LNCAP (cell line): Measurements from ENCODE around the gene INSRR.

Source experiments
- TF ChIP-seq, protein P1 (sequence below): fragments of 450-650 bp; IDR thresholded peaks from 2 replicates; pipeline ENCODE4 v1.5.1; 2017; ENCODE audit warnings: mild to moderate bottlenecking

The INSRR gene

DNA sequence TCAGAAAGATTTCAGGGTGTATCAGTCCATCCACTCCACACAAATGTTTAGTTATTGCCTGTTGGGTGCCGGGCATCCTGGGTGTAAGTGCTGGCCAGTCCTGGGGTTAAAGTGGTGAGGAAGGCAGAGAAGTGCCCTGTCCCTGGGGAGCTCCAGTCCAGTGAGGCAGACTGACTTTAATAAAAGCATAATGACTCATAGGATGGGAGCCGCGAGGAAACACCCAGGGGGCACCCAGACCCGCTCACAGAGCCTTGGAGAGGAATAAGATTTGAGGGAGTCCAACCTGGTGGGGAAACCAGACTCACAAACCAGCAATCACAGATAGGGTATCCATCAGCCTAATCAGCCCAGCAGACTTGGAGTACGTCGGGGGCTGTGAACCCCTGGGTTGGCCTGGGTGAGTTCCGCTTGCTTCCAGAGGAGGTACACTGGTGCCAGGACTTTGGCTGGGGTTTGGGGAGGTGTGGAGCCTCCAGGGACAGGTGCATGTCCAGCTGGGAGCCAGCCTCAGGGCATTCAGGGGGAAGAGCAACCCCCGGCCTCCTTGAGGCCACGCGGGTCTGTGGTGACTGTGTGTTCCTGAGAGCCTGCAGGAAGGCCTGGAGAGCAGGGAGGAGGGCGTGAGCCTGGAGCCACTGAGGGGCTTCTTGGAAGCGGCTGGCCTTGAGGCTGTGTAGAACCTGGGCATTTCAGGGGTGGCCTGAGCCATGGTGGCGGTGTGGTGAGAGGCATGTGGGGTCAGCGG, 38.3 kb upstream of the INSRR start:
- TF ChIP-seq, protein P1, sequence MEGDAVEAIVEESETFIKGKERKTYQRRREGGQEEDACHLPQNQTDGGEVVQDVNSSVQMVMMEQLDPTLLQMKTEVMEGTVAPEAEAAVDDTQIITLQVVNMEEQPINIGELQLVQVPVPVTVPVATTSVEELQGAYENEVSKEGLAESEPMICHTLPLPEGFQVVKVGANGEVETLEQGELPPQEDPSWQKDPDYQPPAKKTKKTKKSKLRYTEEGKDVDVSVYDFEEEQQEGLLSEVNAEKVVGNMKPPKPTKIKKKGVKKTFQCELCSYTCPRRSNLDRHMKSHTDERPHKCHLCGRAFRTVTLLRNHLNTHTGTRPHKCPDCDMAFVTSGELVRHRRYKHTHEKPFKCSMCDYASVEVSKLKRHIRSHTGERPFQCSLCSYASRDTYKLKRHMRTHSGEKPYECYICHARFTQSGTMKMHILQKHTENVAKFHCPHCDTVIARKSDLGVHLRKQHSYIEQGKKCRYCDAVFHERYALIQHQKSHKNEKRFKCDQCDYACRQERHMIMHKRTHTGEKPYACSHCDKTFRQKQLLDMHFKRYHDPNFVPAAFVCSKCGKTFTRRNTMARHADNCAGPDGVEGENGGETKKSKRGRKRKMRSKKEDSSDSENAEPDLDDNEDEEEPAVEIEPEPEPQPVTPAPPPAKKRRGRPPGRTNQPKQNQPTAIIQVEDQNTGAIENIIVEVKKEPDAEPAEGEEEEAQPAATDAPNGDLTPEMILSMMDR: no peak

DNA sequence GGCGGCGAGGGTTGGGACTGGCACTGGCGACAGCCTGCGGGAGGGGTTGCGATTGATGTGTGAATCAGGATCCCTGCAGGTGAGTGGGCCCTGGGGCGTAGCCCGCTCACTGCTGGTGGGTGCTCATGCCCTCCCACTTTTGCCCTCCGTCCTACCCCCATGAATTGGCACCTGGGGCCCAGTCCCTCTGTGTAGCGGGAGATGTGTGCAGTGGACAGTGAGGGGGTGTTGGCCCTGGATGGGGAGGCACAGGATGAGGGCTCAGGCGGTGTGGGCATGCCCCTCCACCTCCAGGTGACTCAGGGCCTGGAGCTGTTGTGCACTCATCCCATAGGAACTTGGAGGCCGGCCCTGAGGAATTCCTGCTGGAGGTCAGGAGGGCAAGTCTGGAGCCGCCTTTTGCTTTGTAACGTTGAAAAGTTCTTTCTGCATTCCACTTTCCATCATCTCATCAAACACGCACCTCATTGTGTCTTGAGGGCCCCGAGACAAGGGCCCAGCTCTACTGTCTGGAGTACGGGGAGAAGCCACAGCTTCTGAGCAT, 37.6 kb upstream of the INSRR start:
- TF ChIP-seq, protein P1: no peak

GRCh38 chr1:156895927-156896326, 37.0 kb upstream of the INSRR start:
- TF ChIP-seq, protein P1: no peak

GRCh38 chr1:156895455-156895812, 36.5 kb upstream of the INSRR start:
- TF ChIP-seq, protein P1: no peak

GRCh38 chr1:156894711-156895454, 36.0 kb upstream of the INSRR start:
- TF ChIP-seq, protein P1: no peak

DNA sequence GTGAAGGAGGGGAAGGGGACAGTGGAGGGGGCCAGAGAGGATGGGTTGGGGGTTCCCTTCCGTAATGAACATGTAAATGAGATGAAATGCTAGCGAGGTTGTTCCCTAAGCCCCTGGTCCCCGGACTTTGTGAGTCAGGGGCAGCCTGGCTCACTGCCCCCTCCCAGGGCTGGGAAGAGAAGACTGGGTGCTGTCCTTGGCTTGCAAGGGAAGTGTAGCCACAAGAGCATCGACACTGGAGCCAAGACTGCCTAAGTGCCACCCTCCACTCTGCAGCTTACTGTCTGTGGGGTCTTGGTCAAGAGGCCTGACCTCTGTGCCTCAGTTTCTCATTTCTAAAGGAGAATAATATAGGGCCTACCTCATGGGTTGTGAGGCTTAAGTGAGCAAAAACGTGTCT, 35.1 kb upstream of the INSRR start:
- TF ChIP-seq, protein P1: no peak

DNA sequence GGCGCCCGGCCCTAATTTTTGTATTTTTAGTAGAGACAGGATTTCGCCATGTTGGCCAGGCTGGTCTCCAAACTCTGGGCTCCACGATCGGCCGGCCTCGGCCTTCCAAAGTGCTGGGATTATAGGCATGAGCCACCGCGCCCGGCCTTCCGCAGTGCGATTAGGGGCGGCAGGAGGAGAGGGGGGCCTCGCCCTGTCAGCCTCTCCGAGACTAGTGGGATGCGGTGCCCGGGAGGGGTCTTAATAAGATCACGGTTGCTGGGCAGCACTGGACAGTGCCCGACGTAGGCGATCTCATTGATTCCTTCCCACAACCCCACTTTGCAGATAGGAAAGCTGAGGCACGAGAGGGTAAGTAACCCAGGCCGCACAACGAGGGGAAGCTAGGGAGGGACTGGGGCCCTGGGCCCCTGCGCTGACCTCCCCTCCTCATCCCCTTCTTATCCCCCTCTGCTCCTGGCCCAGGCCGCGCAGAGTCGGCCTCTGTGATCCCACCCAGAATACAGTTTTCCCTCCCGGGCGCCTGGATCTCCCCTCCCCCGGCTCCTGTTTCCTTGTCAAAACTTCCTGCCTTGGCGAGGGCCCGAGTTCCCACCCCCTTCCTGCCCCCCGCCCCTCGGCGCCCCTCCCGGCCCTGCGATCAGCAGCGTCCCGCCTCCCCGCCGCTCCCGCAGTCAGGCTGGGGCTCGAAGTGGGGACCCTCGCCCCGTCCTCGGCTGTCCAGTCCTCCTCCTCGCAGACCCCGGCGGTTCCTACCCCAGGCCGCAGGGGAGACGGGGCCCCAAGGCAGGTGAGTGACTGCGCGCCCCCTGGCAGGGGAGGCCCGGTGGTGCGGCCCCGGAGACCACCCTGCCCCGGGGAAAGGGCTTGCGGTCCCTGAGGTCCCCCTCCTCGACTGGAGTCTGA, 34.4 kb upstream of the INSRR start, which contains the start of gene PEAR1:
Gene PEAR1, plus strand, starts transcription at position 671 of the 906 bp plus-strand sequence. CDS start 10,209 bp downstream, outside the sequence.
- TF ChIP-seq, protein P1: no peak
